Stomach smooth muscle (tissue), 2 donors: ENCODE results near the gene PRSS3.
"Not testable (repeated sequence)": the region's sequence is repeated elsewhere in the genome, so short reads cannot be mapped to it uniquely, and the experiment has no call there.

Experiments used
- H3K27ac ChIP-seq: one replicate; pipeline ENCODE4 v1.7.0; 2013; ENCODE audit warnings: mild to moderate bottlenecking, low read length, inconsistent platforms
- H3K27me3 ChIP-seq, 2 donors: one replicate each; pipeline ENCODE4 v1.7.0; 2013; ENCODE audit warnings: low read length in 2 of 2; ENCODE audit not compliant: insufficient read depth in 2 of 2, control insufficient read depth in 1 of 2
- H3K36me3 ChIP-seq, 2 donors: one replicate each; pipeline ENCODE4 v1.7.0; 2013; ENCODE audit warnings: low read length in 2 of 2; ENCODE audit not compliant: control insufficient read depth in 2 of 2, insufficient read depth in 2 of 2
- H3K4me1 ChIP-seq: one replicate; pipeline ENCODE4 v1.7.0; 2013; ENCODE audit warnings: low read length; ENCODE audit not compliant: control insufficient read depth, insufficient read depth
- H3K4me3 ChIP-seq, 2 donors: one replicate each; pipeline ENCODE4 v1.7.0; 2013; ENCODE audit warnings: low read length in 2 of 2
- H3K9ac ChIP-seq, 2 donors: one replicate each; pipeline ENCODE4 v1.7.0; 2013; ENCODE audit warnings: low read length in 2 of 2, mild to moderate bottlenecking in 1 of 2
- H3K9me3 ChIP-seq, 2 donors: one replicate each; pipeline ENCODE4 v1.7.0; 2013; ENCODE audit warnings: low read length in 2 of 2; ENCODE audit not compliant: control insufficient read depth in 2 of 2
- donor health status: healthy.
- donor health status: Pancreatic carcinoma.

Gene PRSS3

DNA sequence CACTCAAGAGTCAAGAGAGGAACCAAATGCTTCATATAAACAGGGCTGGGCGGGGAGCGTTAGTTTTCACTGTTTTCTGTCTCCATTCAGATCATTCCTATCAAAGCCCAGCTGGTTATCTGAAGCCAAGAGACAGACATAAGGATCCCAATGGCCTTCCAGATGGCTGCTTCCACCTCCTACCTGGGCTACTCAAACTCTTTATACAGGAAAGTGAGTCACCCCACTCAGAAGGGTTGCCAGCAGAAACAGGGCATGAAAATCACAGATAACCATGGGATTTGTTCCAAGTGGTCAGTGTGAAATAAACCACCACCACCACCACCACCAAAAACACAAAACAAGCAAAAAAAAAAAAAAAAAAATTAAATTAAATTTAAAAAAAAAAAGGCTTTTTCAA, 5.5 kb downstream of the PRSS3 start:
- H3K9me3 ChIP-seq: no peaks in the 10 kb centered on the region
- H3K4me3 ChIP-seq: no peak overlapping the region
- no peaks in the 10 kb centered on the region for H3K4me1 ChIP-seq
- H3K27ac ChIP-seq: no peak overlapping the region
- peaks cover 0 to 6% of the 10 kb centered on the region in 2 donors for H3K27me3 ChIP-seq
- no peaks in the 10 kb centered on the region for H3K36me3 ChIP-seq
- H3K9ac ChIP-seq: no peak overlapping the region

DNA sequence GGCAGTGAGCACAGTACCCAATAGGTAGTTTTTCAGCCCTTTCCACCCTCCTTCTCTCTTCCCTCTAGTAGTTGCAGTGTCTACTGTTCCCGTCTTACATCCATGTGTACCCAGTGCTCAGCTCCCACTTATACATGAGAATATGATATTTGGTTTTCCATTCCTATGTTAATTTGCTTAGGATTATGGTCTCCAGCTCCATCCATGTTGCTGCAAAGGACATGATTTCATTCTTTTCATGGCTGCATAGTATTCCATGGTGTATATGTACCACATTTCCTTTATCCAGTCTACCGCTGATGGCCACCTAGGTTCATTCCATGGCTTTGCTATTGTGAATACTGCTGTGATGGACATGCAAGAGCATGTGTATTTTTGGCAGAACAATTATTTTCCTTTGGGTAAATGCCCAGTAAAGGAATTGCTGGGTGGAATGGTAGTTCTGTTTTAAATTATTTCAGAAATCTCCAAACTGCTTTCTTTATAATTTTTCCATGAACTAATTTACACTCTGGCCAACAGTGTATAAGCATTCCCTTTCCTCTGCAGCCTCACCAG, 6.7 kb downstream of the PRSS3 start:
- H3K36me3 ChIP-seq, H3K9me3 ChIP-seq, H3K4me3 ChIP-seq, H3K9ac ChIP-seq, H3K27ac ChIP-seq, H3K4me1 ChIP-seq, H3K27me3 ChIP-seq: not testable (repeated sequence)

GRCh38 chr9:33804196-33804595, 8.8 kb downstream of the PRSS3 start:
- H3K27ac ChIP-seq, H3K4me1 ChIP-seq: not testable (repeated sequence)

DNA sequence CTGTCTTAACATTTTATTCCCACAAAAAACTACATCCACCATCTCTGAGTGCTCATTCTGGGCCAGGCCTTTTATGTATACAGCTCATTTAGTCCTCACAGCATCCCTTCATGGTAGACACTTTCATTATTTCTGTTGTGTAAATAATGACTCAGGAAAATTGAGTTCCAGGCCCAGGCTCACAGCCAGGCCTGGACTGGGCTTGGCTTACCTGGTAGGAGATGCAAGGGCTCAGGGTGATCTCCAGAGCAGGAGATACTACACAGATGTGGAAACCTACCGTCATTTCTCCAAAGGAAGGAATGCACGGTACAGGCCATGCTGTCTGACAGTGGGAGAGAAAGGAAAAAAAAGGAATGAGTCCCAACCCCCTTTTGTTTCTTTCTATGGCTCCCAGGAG, 11.8 kb downstream of the PRSS3 start:
- H3K9me3 ChIP-seq, H3K36me3 ChIP-seq, H3K4me3 ChIP-seq, H3K27ac ChIP-seq, H3K27me3 ChIP-seq, H3K4me1 ChIP-seq, H3K9ac ChIP-seq: not testable (repeated sequence)

More at GRCh38 chr9:33804196-33804595, 8.8 kb downstream of the PRSS3 start:
- H3K4me3 ChIP-seq, H3K9ac ChIP-seq, H3K9me3 ChIP-seq, H3K36me3 ChIP-seq, H3K27me3 ChIP-seq: not testable (repeated sequence)

GRCh38 chr9:33808979-33809322, 13.6 kb downstream of the PRSS3 start:
- not testable (repeated sequence) for H3K27me3 ChIP-seq, H3K9me3 ChIP-seq, H3K4me1 ChIP-seq, H3K27ac ChIP-seq, H3K36me3 ChIP-seq, H3K9ac ChIP-seq, H3K4me3 ChIP-seq

DNA sequence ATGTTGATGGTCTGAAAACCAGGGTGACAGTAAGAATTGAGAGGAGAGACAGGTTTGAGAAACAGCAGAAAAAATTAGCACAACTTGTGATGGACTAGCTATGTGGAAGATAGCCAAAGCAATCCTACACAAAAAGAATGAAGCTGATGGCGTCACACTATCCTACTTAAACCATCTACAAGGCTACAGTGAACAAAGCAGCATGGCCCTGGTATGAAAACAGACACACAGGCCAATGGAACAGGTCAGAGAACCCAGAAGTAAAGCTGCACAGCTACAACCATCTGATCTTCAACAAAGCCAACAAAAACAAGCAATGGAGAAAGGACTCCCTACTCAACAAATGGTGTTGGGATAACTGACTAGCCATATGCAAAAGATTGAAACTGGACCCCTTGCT, 14.1 kb downstream of the PRSS3 start:
- no peaks in the 10 kb centered on the region for H3K27me3 ChIP-seq
- H3K9me3 ChIP-seq: no peaks in the 10 kb centered on the region
- no peak overlapping the region for H3K27ac ChIP-seq
- H3K4me1 ChIP-seq: peaks cover 12% of the 10 kb centered on the region
- no peak overlapping the region for H3K4me3 ChIP-seq
- H3K9ac ChIP-seq: no peak overlapping the region
- H3K36me3 ChIP-seq: no peaks in the 10 kb centered on the region

DNA sequence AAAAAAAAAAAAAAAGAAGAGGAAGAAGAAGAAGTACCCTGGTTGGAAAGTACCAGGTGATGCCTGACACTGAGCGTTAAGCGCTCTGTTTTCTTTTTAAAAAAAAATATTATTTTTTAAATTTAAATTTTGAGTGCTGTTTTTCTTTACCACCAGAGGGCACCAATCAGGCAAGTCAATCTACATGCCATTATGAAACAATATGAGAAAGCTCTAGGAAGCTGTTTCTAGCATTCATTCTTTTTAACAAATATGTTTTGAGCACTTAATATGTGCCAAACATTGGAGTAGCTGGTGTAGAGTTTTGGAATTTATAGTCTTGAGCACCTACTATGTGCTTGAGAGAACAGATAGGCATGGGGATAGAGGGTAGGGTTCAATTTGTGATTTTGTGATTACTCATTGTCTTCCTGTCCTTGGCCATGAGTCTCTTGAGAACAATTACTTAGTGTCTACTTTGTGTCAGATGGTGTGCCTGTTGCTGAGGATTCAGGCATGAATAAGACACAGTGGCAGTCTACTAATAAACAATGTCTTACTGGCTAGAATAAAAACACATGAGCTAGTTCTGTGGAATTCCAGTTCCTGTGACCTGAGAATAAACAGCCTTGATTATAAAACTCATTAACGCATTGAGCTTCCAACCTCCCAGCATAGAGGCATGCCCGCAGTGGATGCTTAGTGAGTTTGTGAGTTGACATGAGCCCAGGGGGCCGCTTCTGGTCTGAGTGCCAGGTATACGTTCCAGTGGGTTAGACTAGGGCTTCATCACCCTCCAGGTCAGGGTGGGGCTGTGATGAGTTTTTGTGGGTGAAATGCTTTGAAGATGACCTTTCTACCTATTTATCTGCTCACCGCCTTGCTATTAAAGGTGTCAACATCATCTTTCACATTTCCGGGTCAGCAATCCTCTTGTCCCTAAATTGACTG, 18.6 kb downstream of the PRSS3 start:
- no peaks in the 10 kb centered on the region for H3K27me3 ChIP-seq
- H3K9ac ChIP-seq: no peak overlapping the region
- H3K4me1 ChIP-seq: peaks cover 18% of the 10 kb centered on the region
- no peaks in the 10 kb centered on the region for H3K9me3 ChIP-seq
- peak overlapping the region; percentile 33 for H3K27ac ChIP-seq
- no peak overlapping the region for H3K4me3 ChIP-seq
- H3K36me3 ChIP-seq: no peaks in the 10 kb centered on the region

- no peak overlapping the region for H3K9ac ChIP-seq
- H3K4me1 ChIP-seq: peaks cover 16% of the 10 kb centered on the region
- H3K27ac ChIP-seq: peak overlapping the region; percentile 92
- H3K9me3 ChIP-seq: no peaks in the 10 kb centered on the region
- H3K27me3 ChIP-seq: no peaks in the 10 kb centered on the region
- H3K4me3 ChIP-seq: no peak overlapping the region
- H3K36me3 ChIP-seq: no peaks in the 10 kb centered on the region
Measured at GRCh38 chr9:33815781-33816180, 20.4 kb downstream of the PRSS3 start.

DNA sequence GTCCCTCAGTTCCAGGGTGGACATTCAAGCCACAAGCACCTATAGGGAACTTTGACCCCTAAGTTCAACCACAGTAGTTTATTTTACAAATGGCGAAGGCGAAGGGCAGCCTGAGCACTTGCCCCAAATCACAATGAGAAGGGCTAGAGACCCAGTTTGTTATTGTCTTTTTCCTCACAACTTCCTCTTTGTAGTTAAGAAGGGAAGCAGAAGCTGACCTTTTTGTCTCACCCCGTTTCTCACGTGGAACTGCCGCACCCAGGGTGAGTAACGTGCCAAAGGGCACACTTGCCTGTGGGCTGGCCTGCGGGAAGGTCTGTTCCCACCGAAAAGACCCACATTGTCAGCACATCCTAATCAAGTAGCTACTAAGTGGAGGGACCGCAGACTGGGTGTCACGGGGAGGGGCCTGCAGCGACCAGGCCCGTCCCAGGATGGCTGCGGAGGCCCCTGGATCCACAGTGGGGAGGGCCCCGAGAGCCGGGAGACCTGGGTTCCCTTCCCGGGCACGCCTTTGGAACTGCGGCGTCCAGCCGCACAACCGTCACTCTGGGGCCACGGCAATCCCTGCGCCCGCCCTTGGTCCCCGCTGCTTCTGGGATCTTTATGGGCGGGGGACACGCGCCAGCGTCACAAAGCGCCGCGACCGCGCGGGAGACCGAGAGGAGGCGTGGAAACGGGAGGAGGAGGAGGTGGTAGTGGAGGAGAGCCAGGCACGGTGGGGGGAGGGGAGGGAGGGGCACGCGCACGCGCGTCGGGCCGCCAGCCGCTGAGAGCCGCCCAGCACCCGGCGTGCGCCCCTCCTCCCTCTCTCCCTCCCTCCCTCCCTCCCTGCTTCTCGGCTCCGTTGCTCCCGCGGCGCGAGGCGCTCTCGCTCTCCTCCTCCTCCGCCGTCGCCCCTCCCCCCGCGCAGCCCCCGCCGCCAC, 21.2 kb downstream of the PRSS3 start, which contains the start of gene UBE2R2:
TSS of gene UBE2R2 (plus strand) at position 834 of the 926 bp plus-strand sequence. CDS start 598 bp downstream, outside the sequence.
- Histone ChIP-seq H3K9me3 (no peaks in the 10 kb centered on the region), H3K9ac (peak within 1 kb of the TSS; percentile 90 to 93), H3K4me3 (peak within 1 kb of the TSS; percentile 80 to 88), H3K27ac (peak within 1 kb of the TSS; percentile 92), H3K4me1 (peaks cover 16% of the 10 kb centered on the region), H3K27me3 (no peaks in the 10 kb centered on the region), H3K36me3 (no peaks in the 10 kb centered on the region)

DNA sequence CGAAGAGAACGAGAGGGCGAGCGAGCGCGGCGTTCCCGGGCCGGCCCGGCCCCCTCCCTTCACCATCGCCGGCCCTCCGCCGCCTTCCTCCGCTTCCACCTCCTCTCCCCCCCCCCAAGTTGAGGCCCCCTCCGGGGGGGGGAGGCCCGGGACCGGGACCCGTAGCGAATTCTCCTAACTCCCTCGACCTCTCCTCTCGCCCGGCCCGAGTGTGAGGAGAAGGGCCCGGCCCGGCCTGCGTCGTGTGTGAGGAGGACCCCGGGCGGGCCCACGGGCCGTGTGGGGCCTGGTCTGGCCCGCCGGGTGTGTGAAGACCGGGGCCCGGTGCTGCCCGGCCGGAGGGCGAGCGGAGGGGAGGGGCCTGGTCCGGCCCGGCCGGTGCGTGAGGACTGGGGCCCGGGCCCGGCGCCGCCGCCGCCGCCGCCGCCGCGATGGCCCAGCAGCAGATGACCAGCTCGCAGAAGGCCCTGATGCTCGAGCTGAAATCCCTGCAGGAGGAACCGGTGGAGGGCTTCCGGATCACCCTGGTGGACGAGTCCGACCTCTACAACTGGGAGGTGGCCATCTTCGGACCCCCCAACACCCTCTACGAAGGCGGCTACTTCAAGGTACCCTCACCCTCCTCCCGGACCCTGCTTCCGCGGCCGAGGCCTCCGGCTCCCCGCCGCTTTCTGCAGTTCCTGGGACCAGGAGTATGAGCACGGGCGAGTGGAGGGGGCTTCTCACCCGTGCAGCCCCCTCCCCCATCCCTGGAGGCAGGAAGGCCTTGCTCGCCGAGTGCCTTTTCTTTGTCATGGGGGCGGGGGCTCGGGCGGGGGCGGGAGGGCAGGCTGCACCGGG, 22.2 kb downstream of the PRSS3 start:
- Histone ChIP-seq H3K9me3 (no peaks in the 10 kb centered on the region), H3K9ac (peak overlapping the region; percentile 86 to 93), H3K4me3 (peak overlapping the region; percentile 80 to 88), H3K4me1 (peaks cover 16% of the 10 kb centered on the region), H3K27ac (peak overlapping the region; percentile 92), H3K27me3 (no peaks in the 10 kb centered on the region), H3K36me3 (no peaks in the 10 kb centered on the region)
